Measurements from ENCODE around the gene RXRG.

The RXRG gene

DNA sequence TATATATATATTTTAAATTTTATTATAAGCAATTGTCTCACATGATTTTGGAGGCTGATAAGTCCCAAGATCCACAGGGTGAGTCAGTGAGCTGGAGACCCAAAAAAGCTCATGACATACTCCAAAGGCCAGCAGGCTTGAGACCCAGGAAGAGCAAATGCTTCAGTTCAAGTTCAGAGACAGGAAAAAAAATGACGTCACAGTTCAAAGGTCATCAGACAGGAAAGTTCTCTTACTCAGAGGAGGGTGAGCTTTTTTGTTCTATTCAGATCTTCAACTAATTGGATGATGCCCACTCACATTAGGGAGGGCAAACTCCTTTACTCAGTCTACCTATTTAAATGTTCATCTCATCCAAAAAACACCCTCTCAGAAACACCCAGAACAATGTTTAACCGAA lies 18.2 kb downstream of the RXRG start:
- Histone ChIP-seq H3K4me3 (ENCODE audit: low read depth, low read length) (no peak overlapping the region), H3K27ac (no peak overlapping the region), H3K36me3 (replicated peaks) (no peaks in the 10 kb centered on the region), H3K27me3 (replicated peaks) (no peaks in the 10 kb centered on the region)
- TF ChIP-seq, protein P1, sequence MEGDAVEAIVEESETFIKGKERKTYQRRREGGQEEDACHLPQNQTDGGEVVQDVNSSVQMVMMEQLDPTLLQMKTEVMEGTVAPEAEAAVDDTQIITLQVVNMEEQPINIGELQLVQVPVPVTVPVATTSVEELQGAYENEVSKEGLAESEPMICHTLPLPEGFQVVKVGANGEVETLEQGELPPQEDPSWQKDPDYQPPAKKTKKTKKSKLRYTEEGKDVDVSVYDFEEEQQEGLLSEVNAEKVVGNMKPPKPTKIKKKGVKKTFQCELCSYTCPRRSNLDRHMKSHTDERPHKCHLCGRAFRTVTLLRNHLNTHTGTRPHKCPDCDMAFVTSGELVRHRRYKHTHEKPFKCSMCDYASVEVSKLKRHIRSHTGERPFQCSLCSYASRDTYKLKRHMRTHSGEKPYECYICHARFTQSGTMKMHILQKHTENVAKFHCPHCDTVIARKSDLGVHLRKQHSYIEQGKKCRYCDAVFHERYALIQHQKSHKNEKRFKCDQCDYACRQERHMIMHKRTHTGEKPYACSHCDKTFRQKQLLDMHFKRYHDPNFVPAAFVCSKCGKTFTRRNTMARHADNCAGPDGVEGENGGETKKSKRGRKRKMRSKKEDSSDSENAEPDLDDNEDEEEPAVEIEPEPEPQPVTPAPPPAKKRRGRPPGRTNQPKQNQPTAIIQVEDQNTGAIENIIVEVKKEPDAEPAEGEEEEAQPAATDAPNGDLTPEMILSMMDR (IDR thresholded peaks at IDR 0.05; ENCODE audit: low read depth, low read length, missing control alignments) = no peak
- DNase-seq = no peak
- in situ Hi-C loops (cut with HindIII; ENCODE audit: low pct_ligation_motif_present, low sequenced_read_pairs) = no loop called here

DNA sequence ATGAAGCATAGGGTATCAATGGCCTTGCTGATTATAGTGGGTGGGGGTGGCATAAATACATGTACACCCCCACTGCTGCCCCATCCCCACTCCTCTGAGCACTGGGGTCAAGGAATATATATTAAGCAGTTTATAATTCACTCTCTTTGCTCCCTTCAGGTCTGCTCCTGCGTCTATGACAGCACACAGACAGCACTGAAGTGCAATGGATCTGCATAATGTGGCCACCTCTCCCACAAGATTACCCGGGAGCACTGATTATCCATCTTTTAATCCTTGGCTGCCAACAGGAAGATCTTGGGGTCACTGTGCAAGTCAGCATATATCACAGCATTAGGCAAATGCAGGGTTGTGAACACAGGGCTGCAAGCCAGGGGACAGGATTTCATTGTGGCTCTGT lies 19.3 kb downstream of the RXRG start:
- Histone ChIP-seq H3K36me3 (replicated peaks) (no peaks in the 10 kb centered on the region), H3K4me3 (ENCODE audit: low read depth, low read length) (no peak overlapping the region), H3K27me3 (replicated peaks) (no peaks in the 10 kb centered on the region), H3K27ac (no peak overlapping the region)
- in situ Hi-C loops (cut with HindIII; ENCODE audit: low pct_ligation_motif_present, low sequenced_read_pairs) = no loop called here
- DNase-seq = no peak
- TF ChIP-seq, protein P1 (IDR thresholded peaks at IDR 0.05; ENCODE audit: low read depth, low read length, missing control alignments) = no peak

GRCh38 chr1:165424454-165425216 lies 20.3 kb downstream of the RXRG start:
- H3K4me3 ChIP-seq (ENCODE audit: low read depth, low read length) = no peak overlapping the region

DNA sequence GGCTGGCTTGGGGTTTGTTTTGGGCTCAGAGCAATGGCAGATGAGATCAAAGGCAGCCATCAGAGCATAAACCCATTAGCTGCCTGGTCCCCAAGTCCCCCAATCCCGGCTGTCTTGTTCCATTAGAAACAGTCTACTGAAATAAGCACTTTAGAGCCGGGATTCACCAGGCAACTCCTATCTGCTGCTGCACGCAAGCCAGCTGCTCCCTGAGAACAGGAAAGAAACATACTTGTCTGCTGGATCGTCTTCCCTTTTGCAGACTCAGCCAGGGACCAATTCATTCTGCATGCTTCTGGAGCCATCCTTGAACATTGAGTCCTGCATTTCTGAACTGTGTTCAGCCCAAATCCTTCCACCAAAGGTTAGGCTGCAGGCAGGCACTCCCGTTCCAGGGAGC lies 21.8 kb downstream of the RXRG start:
- Histone ChIP-seq H3K4me3 (ENCODE audit: low read depth, low read length) (no peak overlapping the region), H3K27me3 (replicated peaks) (no peaks in the 10 kb centered on the region), H3K27ac (no peak overlapping the region), H3K36me3 (replicated peaks) (no peaks in the 10 kb centered on the region)
- DNase-seq = no peak
- in situ Hi-C loops (cut with HindIII; ENCODE audit: low pct_ligation_motif_present, low sequenced_read_pairs) = no loop called here
- TF ChIP-seq, protein P1 (IDR thresholded peaks at IDR 0.05; ENCODE audit: low read depth, low read length, missing control alignments) = no peak

More at GRCh38 chr1:165424454-165425216, 20.3 kb downstream of the RXRG start:
- Histone ChIP-seq H3K27ac (no peak overlapping the region), H3K27me3 (replicated peaks) (no peaks in the 10 kb centered on the region), H3K36me3 (replicated peaks) (no peaks in the 10 kb centered on the region)
- TF ChIP-seq, protein P1 (IDR thresholded peaks at IDR 0.05; ENCODE audit: low read depth, low read length, missing control alignments) = no peak
- DNase-seq = no peak
- in situ Hi-C loops (cut with HindIII; ENCODE audit: low pct_ligation_motif_present, low sequenced_read_pairs) = no loop called here

- no peak for DNase-seq
- H3K36me3 ChIP-seq (replicated peaks) = no peaks in the 10 kb centered on the region
- H3K27ac ChIP-seq = no peak overlapping the region
- no peak overlapping the region for H3K4me3 ChIP-seq (ENCODE audit: low read depth, low read length)
- in situ Hi-C loops (cut with HindIII; ENCODE audit: low pct_ligation_motif_present, low sequenced_read_pairs) = no loop called here
- no peaks in the 10 kb centered on the region for H3K27me3 ChIP-seq (replicated peaks)
- TF ChIP-seq, protein P1 (IDR thresholded peaks at IDR 0.05; ENCODE audit: low read depth, low read length, missing control alignments) = no peak
Measured at GRCh38 chr1:165420655-165421054, 24.3 kb downstream of the RXRG start.

- TF ChIP-seq, protein P1 (IDR thresholded peaks at IDR 0.05; ENCODE audit: low read depth, low read length, missing control alignments) = no peak
- in situ Hi-C loops (cut with HindIII; ENCODE audit: low pct_ligation_motif_present, low sequenced_read_pairs) = no loop called here
- DNase-seq = no peak
- no peak overlapping the region for H3K27ac ChIP-seq
- H3K27me3 ChIP-seq (replicated peaks) = no peaks in the 10 kb centered on the region
- no peaks in the 10 kb centered on the region for H3K36me3 ChIP-seq (replicated peaks)
- H3K4me3 ChIP-seq (ENCODE audit: low read depth, low read length) = no peak overlapping the region
Measured at GRCh38 chr1:165419839-165420238, 25.1 kb downstream of the RXRG start.

Measured in brain microvascular endothelial cell (primary cell).